Measurements from ENCODE around the gene SUPT4H1.

SUPT4H1 gene

DNA sequence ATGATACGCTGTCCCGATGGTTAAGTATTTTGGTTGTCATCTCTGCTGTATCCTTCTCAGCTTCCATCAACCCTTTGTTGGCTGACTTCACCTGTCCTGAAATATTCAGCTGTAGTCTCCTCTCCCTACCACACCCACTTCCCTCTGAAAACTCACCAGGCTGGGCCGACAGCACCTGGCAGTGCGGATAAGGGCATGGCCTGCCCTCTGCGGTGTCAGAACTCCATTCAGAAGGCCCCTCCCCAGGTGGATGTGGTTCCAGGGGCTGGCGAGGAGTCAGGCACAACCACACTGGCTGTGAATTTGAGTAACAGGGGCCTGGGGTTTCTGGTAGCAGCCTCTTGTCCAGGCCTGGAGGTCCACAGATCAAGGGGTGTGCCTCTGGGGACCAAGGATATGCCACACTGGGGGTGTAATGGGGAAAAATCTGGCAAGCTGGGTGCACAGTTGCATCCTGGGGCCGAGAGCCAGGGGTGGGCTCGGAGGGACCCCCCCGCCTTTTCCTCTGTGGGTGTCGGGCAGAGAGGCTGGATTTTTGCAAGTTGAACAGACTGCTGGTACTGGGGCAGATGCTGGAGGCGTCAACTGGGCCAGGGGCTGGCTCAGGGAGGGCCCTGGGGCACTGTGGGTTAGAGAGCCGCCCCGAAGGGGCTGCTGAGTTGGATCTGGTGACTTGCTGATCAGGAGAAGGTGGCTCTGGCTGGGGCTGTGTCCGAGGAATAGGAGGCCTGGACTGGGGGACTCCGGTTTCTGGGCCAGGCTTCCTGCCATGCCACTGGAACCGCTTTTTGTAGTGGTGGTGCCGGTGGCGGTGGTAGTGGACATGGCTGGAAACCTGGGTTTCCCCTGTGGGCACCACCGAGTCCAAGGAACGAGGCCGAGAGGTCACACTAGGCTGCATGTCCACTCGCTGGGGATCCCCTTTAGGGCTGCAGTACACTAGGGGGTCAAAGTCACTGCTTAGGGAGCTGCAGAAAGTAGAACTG lies 5.6 kb upstream of the SUPT4H1 start:
- TF ChIP-seq TAF1 (IDR thresholded peaks at IDR 0.05; ENCODE audit: borderline replicate concordance, insufficient read depth, low read length) (no peak), FOXP2 (optimal IDR thresholded peaks at IDR 0.05; ENCODE audit: borderline replicate concordance, extremely low read depth, extremely low read length, insufficient read depth) (no peak), POLR2AphosphoS5 (IDR thresholded peaks at IDR 0.05; ENCODE audit: low read depth, low read length) (no peak), SIN3A (IDR thresholded peaks at IDR 0.05; ENCODE audit: borderline replicate concordance, insufficient read depth, low read length) (no peak)
- TF ChIP-seq, protein P1, sequence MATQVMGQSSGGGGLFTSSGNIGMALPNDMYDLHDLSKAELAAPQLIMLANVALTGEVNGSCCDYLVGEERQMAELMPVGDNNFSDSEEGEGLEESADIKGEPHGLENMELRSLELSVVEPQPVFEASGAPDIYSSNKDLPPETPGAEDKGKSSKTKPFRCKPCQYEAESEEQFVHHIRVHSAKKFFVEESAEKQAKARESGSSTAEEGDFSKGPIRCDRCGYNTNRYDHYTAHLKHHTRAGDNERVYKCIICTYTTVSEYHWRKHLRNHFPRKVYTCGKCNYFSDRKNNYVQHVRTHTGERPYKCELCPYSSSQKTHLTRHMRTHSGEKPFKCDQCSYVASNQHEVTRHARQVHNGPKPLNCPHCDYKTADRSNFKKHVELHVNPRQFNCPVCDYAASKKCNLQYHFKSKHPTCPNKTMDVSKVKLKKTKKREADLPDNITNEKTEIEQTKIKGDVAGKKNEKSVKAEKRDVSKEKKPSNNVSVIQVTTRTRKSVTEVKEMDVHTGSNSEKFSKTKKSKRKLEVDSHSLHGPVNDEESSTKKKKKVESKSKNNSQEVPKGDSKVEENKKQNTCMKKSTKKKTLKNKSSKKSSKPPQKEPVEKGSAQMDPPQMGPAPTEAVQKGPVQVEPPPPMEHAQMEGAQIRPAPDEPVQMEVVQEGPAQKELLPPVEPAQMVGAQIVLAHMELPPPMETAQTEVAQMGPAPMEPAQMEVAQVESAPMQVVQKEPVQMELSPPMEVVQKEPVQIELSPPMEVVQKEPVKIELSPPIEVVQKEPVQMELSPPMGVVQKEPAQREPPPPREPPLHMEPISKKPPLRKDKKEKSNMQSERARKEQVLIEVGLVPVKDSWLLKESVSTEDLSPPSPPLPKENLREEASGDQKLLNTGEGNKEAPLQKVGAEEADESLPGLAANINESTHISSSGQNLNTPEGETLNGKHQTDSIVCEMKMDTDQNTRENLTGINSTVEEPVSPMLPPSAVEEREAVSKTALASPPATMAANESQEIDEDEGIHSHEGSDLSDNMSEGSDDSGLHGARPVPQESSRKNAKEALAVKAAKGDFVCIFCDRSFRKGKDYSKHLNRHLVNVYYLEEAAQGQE (IDR thresholded peaks at IDR 0.05; ENCODE audit: insufficient read depth in 1 of 2, low read depth in 2 of 2, low read length in 2 of 2), result no peak

- TF ChIP-seq POLR2AphosphoS5 (IDR thresholded peaks at IDR 0.05; ENCODE audit: low read depth, low read length) (no peak), SIN3A (IDR thresholded peaks at IDR 0.05; ENCODE audit: borderline replicate concordance, insufficient read depth, low read length) (no peak)
Measured at GRCh38 chr17:58356231-58356630, 4.2 kb upstream of the SUPT4H1 start.

DNA sequence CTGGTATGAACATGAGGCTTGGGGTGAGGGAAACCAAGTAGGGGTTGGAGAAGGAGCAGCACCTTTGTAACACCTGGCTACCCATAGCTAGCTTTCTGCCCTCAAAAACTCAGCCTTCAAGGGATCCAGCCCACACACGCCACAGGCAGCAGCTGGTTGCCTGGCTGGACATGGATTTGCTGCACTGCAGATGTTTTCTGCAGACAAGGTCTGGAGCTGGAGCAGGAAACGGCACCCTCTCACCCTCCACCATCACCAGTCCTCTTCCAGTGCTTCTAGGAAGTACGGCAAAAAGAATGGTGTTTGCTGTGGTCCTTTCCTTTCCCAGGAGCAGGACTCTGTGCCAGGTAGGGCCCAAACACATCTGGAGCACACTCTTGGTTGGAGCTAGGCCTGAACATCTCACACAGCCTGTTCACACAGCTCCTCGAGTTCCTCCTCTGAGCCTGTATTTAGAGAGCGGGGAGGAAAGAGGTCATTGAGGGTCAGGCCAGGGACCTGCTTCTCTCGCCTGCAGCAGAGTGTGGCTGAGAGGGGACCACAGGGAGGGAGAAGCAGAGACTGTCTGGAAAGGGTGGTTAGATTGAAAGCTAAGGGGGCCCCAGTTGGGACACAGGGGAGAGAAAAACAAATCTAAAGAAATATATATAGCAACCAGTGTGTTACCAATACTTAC lies 2.7 kb upstream of the SUPT4H1 start:
- TF ChIP-seq, protein P1 (IDR thresholded peaks at IDR 0.05; ENCODE audit: insufficient read depth in 1 of 2, low read depth in 2 of 2, low read length in 2 of 2), result no peak
- no peak for TF ChIP-seq TAF1 (IDR thresholded peaks at IDR 0.05; ENCODE audit: borderline replicate concordance, insufficient read depth, low read length)
- no peak for TF ChIP-seq FOXP2 (optimal IDR thresholded peaks at IDR 0.05; ENCODE audit: borderline replicate concordance, extremely low read depth, extremely low read length, insufficient read depth)
- TF ChIP-seq POLR2AphosphoS5 (IDR thresholded peaks at IDR 0.05; ENCODE audit: low read depth, low read length), result no peak
- no peak for TF ChIP-seq SIN3A (IDR thresholded peaks at IDR 0.05; ENCODE audit: borderline replicate concordance, insufficient read depth, low read length)

- TF ChIP-seq TAF1 (IDR thresholded peaks at IDR 0.05; ENCODE audit: borderline replicate concordance, insufficient read depth, low read length) (no peak), FOXP2 (optimal IDR thresholded peaks at IDR 0.05; ENCODE audit: borderline replicate concordance, extremely low read depth, extremely low read length, insufficient read depth) (no peak), SIN3A (IDR thresholded peaks at IDR 0.05; ENCODE audit: borderline replicate concordance, insufficient read depth, low read length) (no peak), POLR2AphosphoS5 (IDR thresholded peaks at IDR 0.05; ENCODE audit: low read depth, low read length) (no peak)
- TF ChIP-seq, protein P1 (IDR thresholded peaks at IDR 0.05; ENCODE audit: insufficient read depth in 1 of 2, low read depth in 2 of 2, low read length in 2 of 2), result no peak
Measured at GRCh38 chr17:58353389-58353825, 1.4 kb upstream of the SUPT4H1 start.

GRCh38 chr17:58352596-58353388 lies 791 bp upstream of the SUPT4H1 start:
- TF ChIP-seq SIN3A (IDR thresholded peaks at IDR 0.05; ENCODE audit: borderline replicate concordance, insufficient read depth, low read length) (no peak), TAF1 (IDR thresholded peaks at IDR 0.05; ENCODE audit: borderline replicate concordance, insufficient read depth, low read length) (no peak), FOXP2 (optimal IDR thresholded peaks at IDR 0.05; ENCODE audit: borderline replicate concordance, extremely low read depth, extremely low read length, insufficient read depth) (no peak), POLR2AphosphoS5 (IDR thresholded peaks at IDR 0.05; ENCODE audit: low read depth, low read length) (no peak)
- TF ChIP-seq, protein P1 (IDR thresholded peaks at IDR 0.05; ENCODE audit: insufficient read depth in 1 of 2, low read depth in 2 of 2, low read length in 2 of 2), result no peak
